Fibroblast of peridontal ligament (primary cell): ENCODE data around the gene EPM2A.
"Not testable (repeated sequence)": the region's sequence is repeated elsewhere in the genome, so short reads cannot be mapped to it uniquely, and the experiment has no call there.

Experiments
- DNase-seq: peaks from one replicate; pipeline ENCODE4 v3.0.0-alpha.2; 2010; ENCODE audit errors: extremely low read depth

The EPM2A gene

GRCh38 chr6:145729887-145730286 lies 5.4 kb downstream of the EPM2A start:
- no peak for DNase-seq

- no peak for DNase-seq
Observed at GRCh38 chr6:145728444-145729385, 6.6 kb downstream of the EPM2A start.

- DNase-seq: no peak
Observed at GRCh38 chr6:145727817-145728388, 7.4 kb downstream of the EPM2A start.

GRCh38 chr6:145725570-145725969 lies 9.8 kb downstream of the EPM2A start:
- no peak for DNase-seq

- peak; percentile 44 for DNase-seq
Observed at GRCh38 chr6:145723646-145724045, 11.7 kb downstream of the EPM2A start.

DNA sequence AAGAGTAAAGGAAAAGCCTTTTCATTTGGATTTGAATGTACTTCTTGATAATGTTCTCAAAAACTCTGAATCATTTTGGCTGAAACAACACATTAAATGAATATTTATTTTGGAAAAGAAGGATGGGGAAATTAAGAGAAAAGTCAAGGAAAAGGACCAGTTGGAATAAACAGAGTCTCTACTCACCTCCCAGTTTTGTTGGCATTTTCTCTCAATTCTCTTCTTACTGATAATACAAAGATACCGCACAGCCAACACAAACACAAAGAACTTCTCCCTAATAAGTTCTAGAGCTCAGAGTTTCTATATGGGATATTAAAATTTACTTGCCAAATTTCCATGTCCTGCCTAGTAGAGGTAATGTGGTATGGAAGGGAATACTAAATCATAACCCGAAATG lies 13.1 kb downstream of the EPM2A start:
- no peak for DNase-seq

GRCh38 chr6:145721144-145721543 lies 14.2 kb downstream of the EPM2A start:
- no peak for DNase-seq

DNA sequence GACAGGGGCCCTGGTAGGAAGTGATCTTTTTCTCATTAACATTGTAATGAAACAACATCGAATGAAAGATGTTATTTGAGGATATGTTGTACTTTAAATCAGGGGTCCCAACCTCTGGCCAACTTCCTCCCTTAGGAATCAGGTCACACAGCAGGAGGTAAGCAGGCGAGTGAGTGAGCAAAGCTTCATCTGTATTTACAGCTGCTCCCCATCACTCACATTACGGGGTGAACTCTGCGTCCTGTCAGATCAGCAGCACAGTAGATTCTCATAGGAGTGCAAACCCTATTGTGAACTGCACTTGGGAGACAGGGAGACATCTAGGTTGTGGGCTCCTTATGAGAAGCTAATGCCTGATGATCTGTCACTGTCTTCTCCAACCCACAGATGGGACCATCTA lies 19.9 kb downstream of the EPM2A start:
- no peak for DNase-seq

- DNase-seq: no peak
Observed at GRCh38 chr6:145714731-145715130, 20.6 kb downstream of the EPM2A start.

DNA sequence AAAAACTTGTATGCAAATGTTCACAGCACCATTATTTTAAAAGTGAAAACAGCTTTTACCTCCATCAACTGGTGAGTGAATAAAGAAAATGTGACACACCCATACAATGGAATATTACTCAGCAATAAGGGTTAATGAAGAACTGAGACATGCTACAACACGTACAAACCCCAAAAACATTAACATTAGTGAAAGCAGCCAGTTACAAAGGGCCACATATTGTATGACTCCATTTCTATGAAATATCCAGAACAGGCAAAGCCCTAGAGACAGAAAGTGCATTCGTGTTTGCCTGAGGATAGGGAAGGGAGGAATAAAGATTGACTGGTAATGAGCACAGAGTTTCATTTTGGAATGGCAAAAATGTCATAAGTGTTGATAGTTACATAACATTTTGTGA lies 21.5 kb downstream of the EPM2A start:
- no peak for DNase-seq

DNA sequence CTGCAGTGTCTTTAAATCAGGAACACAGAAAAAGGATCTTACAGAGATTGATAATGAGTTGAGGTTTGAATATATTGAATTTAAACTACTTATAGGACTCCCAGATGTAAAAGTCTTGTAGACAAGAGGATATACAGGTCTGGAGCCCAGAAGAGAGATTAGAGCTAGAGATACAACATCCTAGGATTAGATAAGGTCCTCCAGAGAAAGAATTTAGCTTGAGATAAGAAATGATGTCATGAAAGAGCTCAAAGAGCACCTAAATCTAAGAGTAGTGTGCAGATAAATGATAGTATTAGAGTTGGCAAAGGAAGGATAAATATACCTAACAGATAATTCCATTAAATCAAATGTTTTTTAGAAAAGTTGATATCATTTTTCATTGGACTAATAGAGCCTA lies 23.9 kb downstream of the EPM2A start:
- DNase-seq: no peak

GRCh38 chr6:145707397-145707796 lies 27.9 kb downstream of the EPM2A start:
- no peak for DNase-seq

- DNase-seq: peak; percentile 37
Observed at GRCh38 chr6:145705561-145705960, 29.8 kb downstream of the EPM2A start.

- peak; percentile 53 for DNase-seq
Observed at GRCh38 chr6:145704143-145704781, 31.1 kb downstream of the EPM2A start.

DNA sequence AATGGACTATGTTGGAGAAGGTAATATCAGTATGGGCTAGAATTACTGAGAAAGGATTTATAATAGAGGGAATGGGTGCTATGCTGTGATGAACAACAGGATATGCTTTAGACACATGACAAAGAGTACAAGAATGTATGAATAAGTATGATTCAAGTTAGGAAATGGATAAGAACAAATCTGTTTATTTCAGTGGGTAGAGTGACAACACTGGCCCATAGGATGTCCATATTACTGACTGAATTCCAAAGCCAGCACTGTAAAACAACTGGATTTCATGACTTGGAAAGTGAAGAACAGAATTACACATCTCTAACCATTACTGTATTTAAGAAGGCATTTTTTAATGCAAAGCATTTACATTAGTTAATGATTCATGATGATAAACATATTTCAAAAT lies 35.9 kb downstream of the EPM2A start:
- DNase-seq: peak; percentile 36

- DNase-seq: not testable (repeated sequence)
Observed at GRCh38 chr6:145697401-145697800, 37.9 kb downstream of the EPM2A start.

- DNase-seq: no peak
Observed at GRCh38 chr6:145694083-145694737, 41.1 kb downstream of the EPM2A start.

DNA sequence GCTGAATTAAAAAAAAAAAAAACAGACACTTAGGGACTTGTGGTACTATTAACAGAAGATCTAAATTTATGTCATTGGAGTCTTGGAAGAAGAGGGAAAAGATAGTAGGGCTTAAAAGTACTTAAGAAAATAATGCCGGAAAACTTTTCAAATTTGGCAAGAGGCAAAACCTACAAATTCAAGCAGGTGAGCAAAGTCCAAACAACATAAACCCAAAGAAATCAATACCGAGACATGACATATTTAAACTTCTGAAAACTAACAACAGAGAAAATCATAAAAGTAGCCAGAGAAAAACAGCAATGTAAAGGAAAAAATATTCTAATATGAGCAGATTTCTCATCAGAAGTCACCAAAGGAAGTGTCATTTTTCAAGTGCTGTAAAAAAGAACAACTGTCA lies 44.4 kb downstream of the EPM2A start:
- no peak for DNase-seq

DNA sequence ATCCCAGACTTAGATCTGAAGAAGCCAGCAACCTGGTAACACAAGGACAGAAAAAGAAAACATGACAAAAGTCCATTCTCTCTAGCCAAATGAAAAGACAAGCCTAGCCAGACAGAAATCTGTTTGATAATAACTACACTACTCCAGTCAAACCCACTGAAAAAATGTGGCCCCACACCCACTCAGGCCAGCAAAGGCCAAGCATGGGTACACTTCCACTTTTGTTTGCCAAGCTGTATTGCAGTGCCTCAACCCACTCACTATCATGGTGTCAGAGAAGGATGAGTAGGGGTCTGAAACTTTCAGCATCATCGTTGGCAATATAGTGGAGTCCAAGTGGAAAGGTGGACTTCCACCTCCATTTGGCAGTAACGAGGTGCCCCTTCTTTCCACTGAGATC lies 45.8 kb downstream of the EPM2A start:
- no peak for DNase-seq

DNA sequence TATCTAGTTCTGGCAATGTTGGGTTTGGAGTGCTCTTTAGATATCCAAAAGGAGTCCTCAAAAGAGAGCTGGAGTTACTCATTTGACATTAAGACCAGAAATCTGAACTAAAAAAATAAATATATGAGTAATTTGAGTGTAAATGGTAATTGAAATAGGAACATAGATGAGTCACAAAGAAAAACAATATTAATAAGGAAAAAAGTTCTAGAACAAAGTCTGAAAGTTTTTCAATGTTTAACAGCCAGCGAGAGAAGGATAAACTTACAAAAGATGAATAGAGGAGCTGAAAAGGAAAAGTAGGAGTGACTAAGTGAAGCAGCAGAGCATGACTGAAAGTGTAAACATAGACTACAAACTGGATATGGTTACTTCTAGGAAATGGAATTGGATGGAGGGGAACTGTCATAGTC lies 46.8 kb downstream of the EPM2A start:
- peak; percentile 69 for DNase-seq

DNA sequence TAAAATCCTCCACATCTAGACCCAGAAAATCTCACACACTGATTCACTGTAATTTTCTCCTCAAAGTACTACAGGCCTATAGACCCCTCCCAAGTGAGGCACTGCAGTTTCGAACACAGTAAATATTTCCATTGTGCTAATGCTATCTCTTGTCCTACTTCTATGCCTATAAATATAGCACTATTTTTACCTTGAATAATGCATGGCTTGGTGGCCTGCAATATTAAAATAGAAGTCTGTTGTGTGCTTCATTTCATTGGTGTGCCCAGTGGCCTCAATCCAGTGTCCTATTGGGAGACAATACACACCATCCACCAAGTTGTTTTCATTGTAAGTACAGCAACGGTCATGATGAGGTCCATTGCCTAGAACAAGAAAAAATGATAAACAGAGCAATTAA lies 49.4 kb downstream of the EPM2A start:
- no peak for DNase-seq

- no peak for DNase-seq
Observed at GRCh38 chr6:145681965-145682364, 53.4 kb downstream of the EPM2A start.
